HepG2 (cell line): ENCODE results near the gene CCDC178. TPM values are rescaled to one million over a fixed set of nuclear protein-coding genes. Genes with fewer than 3 reads are reported as not detected.

Experiments
- ATAC-seq: fragments of 200-7000 bp; cut with Tn5 transposase; 3 replicates; pipeline ENCODE4 v1.9.1; 2020; ENCODE audit warnings: mild to moderate bottlenecking, moderate library complexity
- BruUV-seq: library from RNA; stranded (reverse); fragments of 400-500 nt; replicated peaks from 2 replicates; lab custom pipeline; 2021; lab: Mats Ljungman, UMichigan
- CTCF ChIA-PET: fragments of 300-600 bp; formaldehyde crosslinking; extraction: SDS; loops from one replicate; lab custom pipeline; 2021; ENCODE audit warnings: low total read pairs, inconsistent platforms, low intra/inter-chr PET ratio; lab: Yijun Ruan, JAX
- POLR2A ChIA-PET: fragments of 350-600 bp; sonication (Branson Sonifier 250); formaldehyde crosslinking; loops from one replicate; lab custom pipeline; 2020; ENCODE audit warnings: antibody characterized with exemption, inconsistent platforms; lab: Yijun Ruan, JAX
- DNase-seq: peaks from one replicate; pipeline ENCODE4 v3.0.0-alpha.2; 2015; ENCODE audit warnings: low spot score
- FAIRE-seq: peaks from 3 replicates; lab custom pipeline; 2011; peaks lifted over from hg19 to GRCh38; lab: Jason Lieb, UNC
- H2AFZ ChIP-seq: one replicate; pipeline ENCODE4 v1.6.1; 2011; ENCODE audit warnings: low read length, inconsistent platforms
- H3K27ac ChIP-seq: fragments of 300-600 bp; 3 replicates; pipeline ENCODE4 v1.8.0; 2011; ENCODE audit warnings: mixed run types, mild to moderate bottlenecking, mixed read lengths, low read length, inconsistent platforms; ENCODE audit not compliant: insufficient read depth; ENCODE audit errors: extremely low read length
- H3K27me3 ChIP-seq, 2 experiments: fragments of 200-600 bp in 1 of 2; 2 replicates in 1 of 2; 3 replicates in 1 of 2; pipeline versions ENCODE4 v1.6.0 to v1.8.0; 2011; ENCODE audit warnings: low read length in 2 of 2, mild to moderate bottlenecking in 2 of 2, moderate library complexity in 2 of 2, inconsistent platforms in 1 of 2; ENCODE audit not compliant: insufficient read depth in 2 of 2, control insufficient read depth in 1 of 2
- H3K36me3 ChIP-seq, 2 experiments: fragments of 200-600 bp in 1 of 2; replicated peaks in 1 of 2; 2 replicates in 1 of 2; 3 replicates in 1 of 2; pipeline versions ENCODE4 v1.5.1 to v1.8.0; 2011; ENCODE audit warnings: low read length in 2 of 2, inconsistent platforms in 1 of 2; ENCODE audit not compliant: insufficient read depth in 2 of 2, control insufficient read depth in 1 of 2
- H3K4me1 ChIP-seq: 2 replicates; pipeline ENCODE4 v1.5.1; 2012; ENCODE audit warnings: low read length, inconsistent platforms; ENCODE audit not compliant: insufficient read depth
- H3K4me2 ChIP-seq: 2 replicates; pipeline ENCODE4 v1.6.0; 2011; ENCODE audit warnings: low read depth, low read length, inconsistent platforms
- H3K4me3 ChIP-seq, 3 experiments: fragments of 200-600 bp in 1 of 3; sonication (generic), shearing (Covaris generic) in 1 of 3; replicated peaks in 1 of 3; 2 replicates each; pipeline ENCODE4 v1.5.1; 2011 to 2016; ENCODE audit warnings: low read length in 3 of 3, inconsistent platforms in 2 of 3, low read depth in 2 of 3, mild to moderate bottlenecking in 2 of 3, control low read depth in 1 of 3, mixed read lengths in 1 of 3; ENCODE audit not compliant: insufficient read depth in 1 of 3
- H3K79me2 ChIP-seq: one replicate; pipeline ENCODE4 v1.6.1; 2011; ENCODE audit warnings: low read length, inconsistent platforms; ENCODE audit not compliant: insufficient read depth
- H3K9ac ChIP-seq: 2 replicates; pipeline ENCODE4 v1.6.0; 2011; ENCODE audit warnings: mild to moderate bottlenecking, low read depth, low read length, inconsistent platforms; ENCODE audit not compliant: insufficient read depth
- H3K9me3 ChIP-seq: 2 replicates; pipeline ENCODE4 v1.5.1; 2012; ENCODE audit warnings: mild to moderate bottlenecking, low read length
- H4K20me1 ChIP-seq: 2 replicates; pipeline ENCODE4 v1.6.0; 2011; ENCODE audit warnings: inconsistent platforms, mild to moderate bottlenecking, low read length, moderate library complexity; ENCODE audit not compliant: insufficient read depth
- CEBPB ChIP-seq: IDR thresholded peaks from 2 replicates; pipeline ENCODE4 v1.6.1; 2011; ENCODE audit warnings: low read depth, low read length, improper control_type of control experiment, borderline replicate concordance
- KMT2A ChIP-seq: sonication (generic); formaldehyde crosslinking; IDR thresholded peaks from 2 replicates; pipeline ENCODE4 v1.4.0; 2020; ENCODE audit warnings: missing genetic modification reagents
- WGBS: methylation state at CpG from one replicate; pipeline ENCODE4 v1.1.6; 2017; ENCODE audit warnings: low lambda C conversion rate; 5-methylcytosine and 5-hydroxymethylcytosine counted together
- in situ Hi-C: cut with HindIII; loops from 2 replicates; pipeline ENCODE4 v1.10.0; 2017; ENCODE audit warnings: low pct_unique_long_range_greater_than_20kb; ENCODE audit not compliant: extremely low pct_ligation_motif_present
- intact Hi-C: fragments of 100-400 bp; cut with micrococcal nuclease; formaldehyde crosslinking; loops from one replicate; pipeline ENCODE4 v1.10.0; 2022; ENCODE audit not compliant: unreplicated experiment
- polyA plus RNA-seq, 8 experiments: library from polyadenylated mRNA; depleted of rRNA in 3 of 8; stranded (reverse) in 7 of 8; unstranded in 1 of 8; fragments of >200 nt; fragmentation: Illumina TruSeq in 4 of 8; extraction: Trizol in 4 of 8; gene quantifications; 2 replicates each; pipeline versions ENCODE4 v1.2.1 to v1.2.3, GENCODE V29; 2011 to 2016; ENCODE audit warnings: low read depth in 4 of 8, missing spikeins in 1 of 8, mixed read lengths in 1 of 8; ENCODE audit not compliant: insufficient read depth in 1 of 8
- total RNA-seq, 5 experiments: library from RNA; depleted of rRNA; stranded (reverse); fragments of >200 nt; fragmentation: Illumina TruSeq; extraction: Trizol; gene quantifications; 2 replicates each; pipeline ENCODE4 v1.2.3, GENCODE V29; 2016; ENCODE audit warnings: low read depth in 1 of 5
- TF ChIP-seq, protein P1 (sequence below): sonication (generic); formaldehyde crosslinking; IDR thresholded peaks from 2 replicates; pipeline ENCODE4 v1.9.0; 2022; ENCODE audit warnings: low read depth, missing genetic modification reagents
- TF ChIP-seq, protein P2 (sequence below): sonication (generic); formaldehyde crosslinking; IDR thresholded peaks from 2 replicates; pipeline ENCODE4 v1.4.0; 2020; ENCODE audit warnings: missing genetic modification reagents, mild to moderate bottlenecking, borderline replicate concordance

The CCDC178 gene
- total and polyA plus RNA-seq, 2 of the 13 experiments (the other 11 are each of a cell fraction or from before 2014, with no cell fraction given): not detected

- H3K79me2 ChIP-seq: no peaks in the 10 kb centered on the region
- no peaks in the 10 kb centered on the region for H3K4me1 ChIP-seq
- H4K20me1 ChIP-seq: no peaks in the 10 kb centered on the region
- no peak for ATAC-seq
- H3K27ac ChIP-seq: no peak overlapping the region
- DNase-seq: no peak
- no peak overlapping the region for H3K9ac ChIP-seq
- no peaks in the 10 kb centered on the region for H3K27me3 ChIP-seq
- BruUV-seq: no TSS peak
- no peaks in the 10 kb centered on the region for H3K9me3 ChIP-seq
- CTCF ChIA-PET: no interaction called here
- H3K36me3 ChIP-seq: no peaks in the 10 kb centered on the region
- POLR2A ChIA-PET: no interaction called here
- H2AFZ ChIP-seq: no peak overlapping the region
- TF ChIP-seq CEBPB (peak; percentile 21; the same call in 1 of the 2 replicates), KMT2A (CRISPR knock-in tag) (no peak)
- TF ChIP-seq, protein P1, sequence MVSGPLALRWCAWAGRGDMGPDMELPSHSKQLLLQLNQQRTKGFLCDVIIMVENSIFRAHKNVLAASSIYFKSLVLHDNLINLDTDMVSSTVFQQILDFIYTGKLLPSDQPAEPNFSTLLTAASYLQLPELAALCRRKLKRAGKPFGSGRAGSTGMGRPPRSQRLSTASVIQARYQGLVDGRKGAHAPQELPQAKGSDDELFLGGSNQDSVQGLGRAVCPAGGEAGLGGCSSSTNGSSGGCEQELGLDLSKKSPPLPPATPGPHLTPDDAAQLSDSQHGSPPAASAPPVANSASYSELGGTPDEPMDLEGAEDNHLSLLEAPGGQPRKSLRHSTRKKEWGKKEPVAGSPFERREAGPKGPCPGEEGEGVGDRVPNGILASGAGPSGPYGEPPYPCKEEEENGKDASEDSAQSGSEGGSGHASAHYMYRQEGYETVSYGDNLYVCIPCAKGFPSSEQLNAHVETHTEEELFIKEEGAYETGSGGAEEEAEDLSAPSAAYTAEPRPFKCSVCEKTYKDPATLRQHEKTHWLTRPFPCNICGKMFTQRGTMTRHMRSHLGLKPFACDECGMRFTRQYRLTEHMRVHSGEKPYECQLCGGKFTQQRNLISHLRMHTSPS (CRISPR knock-in tag): no peak
- FAIRE-seq: no peak
- in situ Hi-C loops: no loop called here
- no peak overlapping the region for H3K4me3 ChIP-seq
- WGBS: 16% methylated on average over 4 of the region's 4 CpGs
- intact Hi-C loops: no loop called here
- H3K4me2 ChIP-seq: no peak overlapping the region
Measured at GRCh38 chr18:33326975-33327374, 113.5 kb downstream of the CCDC178 start.

- Histone ChIP-seq H3K79me2 (no peaks in the 10 kb centered on the region), H3K27ac (no peak overlapping the region), H3K27me3 (no peaks in the 10 kb centered on the region; a peak in 1 of 5 replicates), H3K4me2 (no peak overlapping the region), H3K4me1 (no peaks in the 10 kb centered on the region), H3K4me3 (no peak overlapping the region), H3K36me3 (no peaks in the 10 kb centered on the region), H3K9me3 (no peaks in the 10 kb centered on the region), H2AFZ (no peak overlapping the region), H4K20me1 (no peaks in the 10 kb centered on the region), H3K9ac (no peak overlapping the region)
- ATAC-seq (no peak), FAIRE-seq (no peak), DNase-seq (no peak)
- TF ChIP-seq, protein P2, sequence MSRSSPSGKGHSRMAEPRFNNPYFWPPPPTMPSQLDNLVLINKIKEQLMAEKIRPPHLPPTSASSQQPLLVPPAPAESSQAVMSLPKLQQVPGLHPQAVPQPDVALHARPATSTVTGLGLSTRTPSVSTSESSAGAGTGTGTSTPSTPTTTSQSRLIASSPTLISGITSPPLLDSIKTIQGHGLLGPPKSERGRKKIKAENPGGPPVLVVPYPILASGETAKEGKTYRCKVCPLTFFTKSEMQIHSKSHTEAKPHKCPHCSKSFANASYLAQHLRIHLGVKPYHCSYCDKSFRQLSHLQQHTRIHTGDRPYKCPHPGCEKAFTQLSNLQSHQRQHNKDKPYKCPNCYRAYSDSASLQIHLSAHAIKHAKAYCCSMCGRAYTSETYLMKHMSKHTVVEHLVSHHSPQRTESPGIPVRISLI (CRISPR knock-in tag): no peak
- CTCF ChIA-PET: no interaction called here
- intact Hi-C loops (no loop called here), in situ Hi-C loops (no loop called here)
- 0% methylated on average over 2 of the region's 2 CpGs for WGBS
- BruUV-seq: no TSS peak
- POLR2A ChIA-PET: no interaction called here
Measured at GRCh38 chr18:33317640-33318039, 122.9 kb downstream of the CCDC178 start.
